H54 (cell line): ENCODE results near the gene CASKIN2.
A peak's percentile ranks its signal among the peaks of the same experiment; 100 is the strongest.

Experiments
- DNase-seq: peaks from one replicate; pipeline ENCODE4 v3.0.0; 2011; ENCODE audit warnings: low spot score, mixed read lengths; ENCODE audit not compliant: insufficient read length
- FAIRE-seq: peaks from 3 replicates; lab custom pipeline; 2011; peaks lifted over from hg19 to GRCh38; lab: Jason Lieb, UNC
- POLR2A ChIP-seq: IDR thresholded peaks from 2 replicates; pipeline ENCODE4 v1.6.1; 2011; ENCODE audit warnings: low read depth, mild to moderate bottlenecking, low read length

CASKIN2 gene

DNA sequence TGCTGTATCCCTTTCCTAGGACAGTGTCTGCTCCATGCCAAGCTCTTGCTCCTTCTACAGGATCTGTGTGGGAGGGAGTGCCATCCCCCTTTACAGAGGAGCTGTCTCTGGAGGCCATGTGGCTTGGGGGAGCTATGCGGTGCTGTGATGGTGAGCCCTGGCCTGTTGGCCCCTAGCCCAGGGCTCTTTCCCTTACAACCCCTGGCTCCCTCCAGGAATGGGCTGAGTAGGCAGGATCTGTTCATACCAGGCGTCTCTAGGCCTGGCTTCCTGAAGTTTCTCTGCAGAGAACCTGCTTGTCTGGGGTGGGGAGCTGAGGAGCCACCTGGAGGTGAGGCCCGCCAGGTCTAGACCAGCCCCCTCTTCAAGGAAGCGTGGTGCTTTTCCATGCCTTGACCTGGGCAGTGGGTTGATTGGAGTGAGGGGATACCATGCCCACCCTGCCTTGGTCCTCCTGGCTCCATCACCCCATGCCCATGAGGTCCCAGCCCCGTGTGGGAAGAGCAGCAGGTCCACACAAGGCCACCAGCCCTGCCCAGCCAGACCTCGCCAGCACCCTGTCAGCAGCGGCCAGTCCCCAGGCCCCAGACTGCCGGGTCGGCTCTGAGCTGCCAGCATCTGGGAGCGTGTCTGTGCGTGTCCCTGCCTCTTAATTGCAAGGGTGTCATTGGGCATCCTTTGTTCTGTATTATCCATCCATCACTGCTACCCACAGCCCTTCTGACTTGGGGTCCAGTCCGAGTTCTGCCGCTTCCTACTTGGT is 24.8 kb upstream of the CASKIN2 start:
- FAIRE-seq, result no peak
- TF ChIP-seq POLR2A, result no peak
- DNase-seq, result no peak

DNA sequence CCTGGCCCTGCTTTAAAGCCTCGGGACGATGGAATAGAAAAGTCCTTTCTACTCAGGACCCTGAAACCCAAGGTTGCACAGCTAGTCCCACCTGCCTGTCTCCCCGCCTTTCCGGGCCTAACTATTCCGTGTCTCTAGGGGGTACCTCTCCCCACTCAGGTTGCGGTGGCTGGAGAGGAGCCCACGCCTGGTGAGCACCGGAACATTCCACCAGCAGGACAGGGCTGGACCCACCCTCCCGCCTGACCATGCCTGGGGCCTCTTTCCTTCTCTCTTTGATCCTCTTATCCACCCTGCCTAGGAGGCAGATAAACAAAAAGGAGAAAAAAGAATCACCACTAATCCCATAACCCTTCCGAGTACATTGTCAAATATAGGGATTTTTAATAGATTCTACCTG is 21.0 kb upstream of the CASKIN2 start:
- no peak for TF ChIP-seq POLR2A
- DNase-seq (no peak), FAIRE-seq (no peak)

DNA sequence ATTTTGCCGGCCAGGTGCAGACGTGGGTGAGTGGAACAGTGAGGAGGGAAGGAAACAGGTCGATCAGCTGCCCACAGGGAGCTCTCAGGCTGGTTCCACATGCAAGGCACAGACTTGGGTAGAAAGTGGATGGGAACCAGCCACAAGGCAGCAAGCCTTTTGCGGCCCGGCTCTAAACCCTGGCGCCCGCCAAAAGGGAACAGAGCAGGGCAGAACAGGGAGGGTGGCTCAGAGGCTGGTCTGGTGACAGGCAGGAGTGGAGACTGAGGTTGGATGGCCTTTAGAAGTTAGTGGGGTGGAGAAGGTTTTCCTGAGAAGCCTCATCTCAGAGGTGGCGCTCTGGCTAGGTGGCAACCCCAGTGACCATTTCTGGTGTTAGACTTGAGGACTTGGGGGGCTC is 20.5 kb upstream of the CASKIN2 start:
- no peak for TF ChIP-seq POLR2A
- no peak for FAIRE-seq
- no peak for DNase-seq

DNA sequence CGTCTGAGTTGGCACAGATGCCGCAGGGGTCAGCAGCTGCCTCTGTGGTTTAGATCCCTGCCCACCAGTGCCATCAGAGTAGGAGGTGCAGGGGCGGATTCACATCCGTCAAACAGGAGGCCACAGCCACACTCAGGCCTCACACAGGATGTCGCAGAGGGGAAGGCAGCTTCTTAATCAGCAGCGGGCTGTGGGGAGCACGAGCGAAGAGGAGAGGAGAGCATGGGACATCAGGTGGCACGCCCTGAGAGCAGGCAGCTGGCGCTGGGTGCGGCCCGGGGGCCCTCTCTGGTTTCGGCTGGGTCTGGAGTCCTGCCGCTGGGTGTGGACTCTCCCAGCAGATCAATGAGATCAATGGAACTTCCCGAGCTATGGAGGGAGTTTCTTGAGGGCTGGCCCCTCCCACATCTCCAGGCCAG is 19.8 kb upstream of the CASKIN2 start:
- no peak for DNase-seq
- no peak for FAIRE-seq
- TF ChIP-seq POLR2A, result no peak

DNA sequence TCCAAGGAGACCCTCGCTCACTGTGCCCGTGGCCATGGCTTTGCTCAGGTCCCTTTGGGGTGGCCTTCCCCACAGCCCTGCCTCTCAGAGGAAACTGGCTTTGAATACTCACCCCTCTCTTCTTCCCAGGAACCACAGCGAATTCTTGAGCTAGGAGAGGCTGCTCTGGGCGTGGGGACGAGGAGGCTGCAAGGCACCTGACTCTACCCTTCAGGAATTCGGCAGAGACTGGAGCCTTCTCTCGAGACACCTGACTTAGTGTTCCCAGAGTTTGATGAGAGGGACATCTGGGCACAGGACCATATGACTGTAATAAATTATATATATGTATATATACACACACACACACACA is 16.4 kb upstream of the CASKIN2 start:
- FAIRE-seq, result no peak
- no peak for TF ChIP-seq POLR2A

DNA sequence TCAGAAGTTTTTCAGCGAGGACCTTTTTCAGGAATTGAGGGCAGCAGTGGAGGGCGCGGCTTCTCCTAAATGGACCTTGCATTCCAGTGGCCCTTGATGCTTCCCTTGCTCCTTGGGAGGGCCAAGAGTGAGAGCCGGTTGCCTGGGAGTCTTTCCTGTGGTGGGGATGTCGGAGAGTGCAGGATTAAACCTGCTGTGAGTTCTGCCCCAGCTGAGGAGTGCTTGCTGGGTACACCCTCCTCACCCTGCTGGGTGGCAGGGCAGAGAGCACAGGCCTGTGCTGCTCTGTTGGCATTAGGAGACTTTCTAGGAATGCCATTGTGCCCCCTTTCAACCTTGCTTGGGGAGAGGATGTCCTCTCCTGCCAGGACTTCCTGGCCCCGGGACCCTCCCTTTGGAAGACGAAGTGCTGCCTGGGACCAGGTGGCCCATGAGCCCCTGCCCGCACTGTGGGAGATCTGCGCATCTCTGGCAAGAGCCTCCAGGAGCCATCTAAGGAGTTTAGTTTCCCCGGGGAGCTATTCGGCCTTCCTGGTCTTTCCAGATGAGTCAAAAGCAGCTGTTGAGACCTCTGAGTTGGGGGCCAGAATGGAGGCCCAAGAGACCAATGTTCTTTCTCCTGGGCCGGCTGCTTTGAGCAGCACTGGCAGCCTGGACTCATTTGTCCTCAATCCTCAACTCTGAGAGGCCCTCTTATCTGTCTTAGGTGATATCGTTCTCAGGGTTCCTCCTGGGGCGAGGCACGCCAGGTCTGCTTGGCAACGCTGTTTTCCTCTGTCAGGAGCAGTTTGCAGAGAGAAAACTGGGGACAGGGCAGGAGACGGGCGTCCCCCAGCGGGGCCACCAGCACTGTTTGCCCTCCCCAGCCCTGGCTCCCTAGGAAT is 15.7 kb upstream of the CASKIN2 start:
- DNase-seq (no peak), FAIRE-seq (no peak)
- no peak for TF ChIP-seq POLR2A

More for the DNA sequence above, 16.4 kb upstream of the CASKIN2 start:
- peak; percentile 82 for DNase-seq

- FAIRE-seq (no peak), DNase-seq (no peak)
- TF ChIP-seq POLR2A, result no peak
These were observed 11.4 kb upstream of the CASKIN2 start for GRCh38 chr17:75526555-75527270.

GRCh38 chr17:75525806-75526554 is 10.6 kb upstream of the CASKIN2 start:
- FAIRE-seq (no peak), DNase-seq (no peak)
- no peak for TF ChIP-seq POLR2A

GRCh38 chr17:75524970-75525805 is 9.9 kb upstream of the CASKIN2 start, which contains the start of gene LLGL2:
Gene LLGL2 (plus strand): TSS chr17:75525697. CDS start chr17:75543427, 17,730 bp downstream.
- no peak for TF ChIP-seq POLR2A
- FAIRE-seq (no peak), DNase-seq (no peak)

DNA sequence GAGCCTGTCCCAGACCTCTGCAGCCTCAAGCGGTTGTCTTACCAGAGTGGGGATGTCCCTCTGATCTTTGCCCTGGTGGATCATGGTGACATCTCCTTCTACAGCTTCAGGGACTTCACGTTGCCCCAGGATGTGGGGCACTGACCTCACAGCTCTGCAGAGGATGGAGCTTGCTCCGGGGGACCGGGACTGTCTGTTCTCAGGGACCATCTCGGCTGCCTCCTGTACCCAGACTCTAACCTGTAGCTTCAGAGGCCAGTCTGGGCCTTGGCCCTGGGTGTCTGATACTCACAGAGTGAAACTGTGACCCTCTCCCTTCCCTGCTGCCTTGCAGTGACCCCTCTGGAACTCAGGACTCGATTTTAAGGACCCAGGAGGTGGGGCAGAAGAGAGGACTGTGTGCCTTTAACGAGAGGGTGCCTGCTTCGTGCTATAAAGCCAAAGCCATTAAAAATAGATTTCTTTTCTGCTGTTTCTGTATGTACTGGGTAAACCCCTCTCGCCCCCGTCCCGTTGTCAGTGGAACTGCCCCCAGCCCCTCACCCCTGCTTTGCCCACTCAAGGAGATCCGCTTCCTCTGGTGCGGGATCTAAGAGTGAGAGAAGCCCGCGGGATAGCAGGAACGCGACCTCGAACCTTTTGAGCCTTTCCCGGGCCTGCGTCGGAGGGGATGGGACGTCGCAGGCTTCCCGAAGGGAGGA is 9.1 kb upstream of the CASKIN2 start:
- FAIRE-seq, result no peak
- TF ChIP-seq POLR2A, result no peak
- no peak for DNase-seq

DNA sequence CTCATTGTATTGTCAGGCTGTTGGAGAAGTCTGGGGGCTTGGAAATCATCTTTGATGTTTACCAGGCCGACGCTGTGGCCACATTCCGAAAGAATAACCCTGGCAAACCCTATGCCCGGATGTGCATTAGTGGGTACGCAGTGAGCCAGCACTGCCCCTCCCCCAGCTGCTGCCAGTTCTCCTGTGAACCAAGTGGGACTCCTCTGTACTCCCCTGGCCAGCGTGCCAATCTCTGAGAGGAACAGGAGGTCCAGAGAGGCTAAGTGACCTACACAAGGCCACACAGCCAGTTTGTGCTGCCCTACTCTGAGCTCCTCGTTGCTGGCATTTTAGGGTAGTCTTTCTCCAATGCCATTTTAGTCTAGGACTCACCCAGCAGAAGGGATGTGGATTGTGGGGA is 8.3 kb upstream of the CASKIN2 start:
- DNase-seq, result no peak
- TF ChIP-seq POLR2A, result no peak
- FAIRE-seq, result no peak
